MM.1S (cell line): ENCODE measurements around the gene CHMP2B.

Source experiments
- DNase-seq: peaks from one replicate; pipeline ENCODE4 v3.0.0-alpha.2; 2015
- H2AFZ ChIP-seq: fragments of 300-600 bp; sonication (generic); 2 replicates; pipeline ENCODE4 v1.6.0; 2016; ENCODE audit warnings: antibody characterized with exemption, low read length
- H3F3A ChIP-seq: fragments of 300-600 bp; sonication (generic); 2 replicates; pipeline ENCODE4 v1.6.1; 2016; ENCODE audit warnings: mild to moderate bottlenecking, antibody characterized with exemption, low read length, moderate library complexity, mixed read lengths; ENCODE audit not compliant: insufficient read depth
- H3K27ac ChIP-seq: fragments of 300-600 bp; sonication (generic); 2 replicates; pipeline ENCODE4 v1.5.1; 2016; ENCODE audit warnings: mild to moderate bottlenecking, low read length
- H3K27me3 ChIP-seq: fragments of 300-600 bp; sonication (generic); replicated peaks from 2 replicates; pipeline ENCODE4 v1.6.0; 2016; ENCODE audit warnings: low read length; ENCODE audit not compliant: insufficient read depth
- H3K36me3 ChIP-seq: fragments of 300-600 bp; sonication (generic); replicated peaks from 2 replicates; pipeline ENCODE4 v1.6.1; 2016; ENCODE audit warnings: mild to moderate bottlenecking, low read length, mixed read lengths; ENCODE audit not compliant: insufficient read depth
- H3K4me1 ChIP-seq: fragments of 300-600 bp; sonication (generic); 2 replicates; pipeline ENCODE4 v1.6.1; 2016; ENCODE audit warnings: low read length, mixed read lengths
- H3K4me2 ChIP-seq: fragments of 300-600 bp; sonication (generic); 2 replicates; pipeline ENCODE4 v1.6.0; 2016; ENCODE audit warnings: low read depth, low read length
- H3K4me3 ChIP-seq: fragments of 300-600 bp; sonication (generic); 2 replicates; pipeline ENCODE4 v1.5.1; 2016; ENCODE audit warnings: low read length, mixed read lengths
- H3K79me2 ChIP-seq: fragments of 300-600 bp; sonication (generic); 2 replicates; pipeline ENCODE4 v1.6.1; 2016; ENCODE audit warnings: mixed run types, low read length, mixed read lengths
- H3K9ac ChIP-seq: fragments of 300-600 bp; sonication (generic); 2 replicates; pipeline ENCODE4 v1.6.1; 2016; ENCODE audit warnings: low read length, mixed read lengths
- H3K9me2 ChIP-seq: fragments of 300-600 bp; sonication (generic); replicated peaks from 2 replicates; pipeline ENCODE4 v1.6.1; 2016; ENCODE audit warnings: mild to moderate bottlenecking, low read length, mixed read lengths; ENCODE audit not compliant: insufficient read depth
- H3K9me3 ChIP-seq: fragments of 300-600 bp; sonication (generic); replicated peaks from 2 replicates; pipeline ENCODE4 v1.6.1; 2016; ENCODE audit warnings: mild to moderate bottlenecking, low read length, mixed read lengths; ENCODE audit not compliant: insufficient read depth
- H4K20me1 ChIP-seq: fragments of 300-600 bp; sonication (generic); 2 replicates; pipeline ENCODE4 v1.6.1; 2016; ENCODE audit warnings: mild to moderate bottlenecking, low read length, moderate library complexity, mixed read lengths; ENCODE audit not compliant: insufficient read depth
- CTCF ChIP-seq: fragments of 300-600 bp; sonication (generic); IDR thresholded peaks from 2 replicates; pipeline ENCODE4 v1.5.1; 2016; ENCODE audit warnings: antibody characterized with exemption, low read length, mixed read lengths
- EZH2 ChIP-seq: fragments of 300-600 bp; sonication (generic); optimal IDR thresholded peaks from 2 replicates; pipeline ENCODE3; 2017; ENCODE audit warnings: low read depth, mild to moderate bottlenecking, antibody characterized with exemption, low read length, mixed read lengths
- EZH2phosphoT487 ChIP-seq: fragments of 300-600 bp; sonication (generic); IDR thresholded peaks from 2 replicates; pipeline ENCODE4 v1.6.1; 2018; ENCODE audit warnings: antibody characterized with exemption, low read length

CHMP2B gene

GRCh38 chr3:87276484-87276883 lies 49.4 kb downstream of the CHMP2B start, which contains the start of gene POU1F1:
TSS of gene POU1F1 (minus strand) at chr3:87276584. CDS start at chr3:87276462, 122 bp downstream.
- no peak for TF ChIP-seq EZH2phosphoT487
- no peak for TF ChIP-seq EZH2
- TF ChIP-seq CTCF, result no peak
- H3F3A ChIP-seq, result no peaks in the 10 kb centered on the region
- no peaks in the 10 kb centered on the region for H3K27me3 ChIP-seq
- H3K4me2 ChIP-seq, result no peak within 1 kb of the TSS
- H3K79me2 ChIP-seq, result no peaks in the 10 kb centered on the region
- H3K4me3 ChIP-seq, result no peak within 1 kb of the TSS
- H2AFZ ChIP-seq, result no peak within 1 kb of the TSS
- no peaks in the 10 kb centered on the region for H3K4me1 ChIP-seq
- H3K9ac ChIP-seq, result no peak within 1 kb of the TSS
- no peak for DNase-seq
- no peaks in the 10 kb centered on the region for H3K9me2 ChIP-seq
- no peaks in the 10 kb centered on the region for H4K20me1 ChIP-seq
- H3K9me3 ChIP-seq, result no peaks in the 10 kb centered on the region
- no peak within 1 kb of the TSS for H3K27ac ChIP-seq
- no peaks in the 10 kb centered on the region for H3K36me3 ChIP-seq

- no peak overlapping the region for H3K4me3 ChIP-seq
- no peaks in the 10 kb centered on the region for H3K9me3 ChIP-seq
- no peak for TF ChIP-seq EZH2
- TF ChIP-seq CTCF, result no peak
- no peak for TF ChIP-seq EZH2phosphoT487
- no peaks in the 10 kb centered on the region for H3K27me3 ChIP-seq
- no peaks in the 10 kb centered on the region for H3K4me1 ChIP-seq
- no peak for DNase-seq
- H4K20me1 ChIP-seq, result no peaks in the 10 kb centered on the region
- H3F3A ChIP-seq, result no peaks in the 10 kb centered on the region
- H3K36me3 ChIP-seq, result no peaks in the 10 kb centered on the region
- no peaks in the 10 kb centered on the region for H3K9me2 ChIP-seq
- no peak overlapping the region for H3K4me2 ChIP-seq
- no peaks in the 10 kb centered on the region for H3K79me2 ChIP-seq
- H3K27ac ChIP-seq, result no peak overlapping the region
- no peak overlapping the region for H3K9ac ChIP-seq
- no peak overlapping the region for H2AFZ ChIP-seq
These were observed 59.9 kb downstream of the CHMP2B start for GRCh38 chr3:87287011-87287410.

GRCh38 chr3:87288446-87288845 lies 61.3 kb downstream of the CHMP2B start:
- no peaks in the 10 kb centered on the region for H3K4me1 ChIP-seq
- H3K4me3 ChIP-seq, result no peak overlapping the region
- no peaks in the 10 kb centered on the region for H3K27me3 ChIP-seq
- no peaks in the 10 kb centered on the region for H3K79me2 ChIP-seq
- H4K20me1 ChIP-seq, result no peaks in the 10 kb centered on the region
- no peak overlapping the region for H2AFZ ChIP-seq
- TF ChIP-seq EZH2, result no peak
- TF ChIP-seq EZH2phosphoT487, result no peak
- no peak for TF ChIP-seq CTCF
- no peaks in the 10 kb centered on the region for H3K36me3 ChIP-seq
- H3K9me3 ChIP-seq, result no peaks in the 10 kb centered on the region
- no peak overlapping the region for H3K27ac ChIP-seq
- H3K9me2 ChIP-seq, result no peaks in the 10 kb centered on the region
- no peak overlapping the region for H3K9ac ChIP-seq
- no peak overlapping the region for H3K4me2 ChIP-seq
- no peak for DNase-seq
- no peaks in the 10 kb centered on the region for H3F3A ChIP-seq
